Neural cell (in vitro differentiated cells): ENCODE measurements around the gene ACR. TPM values are rescaled to one million over a fixed set of nuclear protein-coding genes. Genes with fewer than 3 reads are reported as not detected.

Experiments used
- H2AFZ ChIP-seq: fragments of 200-600, 300-800 bp; sonication (generic), shearing (Covaris generic); 2 replicates; pipeline ENCODE4 v1.6.0; 2014; ENCODE audit warnings: low read depth, mild to moderate bottlenecking, antibody characterized with exemption, low read length, moderate library complexity
- H3F3A ChIP-seq: fragments of 200-600 bp; shearing (Covaris generic); 2 replicates; pipeline ENCODE4 v1.6.1; 2016; ENCODE audit warnings: mild to moderate bottlenecking, moderate library complexity, mixed read lengths, antibody characterized with exemption, low read length; ENCODE audit not compliant: insufficient read depth, poor library complexity, severe bottlenecking
- H3K27ac ChIP-seq: fragments of 200-600, 300-800 bp; sonication (generic), shearing (Covaris generic); 2 replicates; pipeline ENCODE4 v1.5.1; 2014; ENCODE audit warnings: mild to moderate bottlenecking, low read length, moderate library complexity
- H3K27me3 ChIP-seq: fragments of 300-800, 200-600 bp; sonication (generic), shearing (Covaris generic); 2 replicates; pipeline ENCODE4 v1.6.0; 2014; ENCODE audit warnings: mild to moderate bottlenecking, low read depth, low read length, moderate library complexity; ENCODE audit not compliant: insufficient read depth
- H3K36me3 ChIP-seq: fragments of 300-800, 200-600 bp; sonication (generic), shearing (Covaris generic); 2 replicates; pipeline ENCODE4 v1.5.1; 2014; ENCODE audit warnings: mild to moderate bottlenecking, antibody characterized with exemption, low read length, moderate library complexity; ENCODE audit not compliant: insufficient read depth
- H3K4me2 ChIP-seq: fragments of 300-800, 200-600 bp; sonication (generic), shearing (Covaris generic); 2 replicates; pipeline ENCODE4 v1.6.0; 2014; ENCODE audit warnings: mild to moderate bottlenecking, low read length
- H3K4me3 ChIP-seq: fragments of 300-800, 200-600 bp; sonication (generic), shearing (Covaris generic); 2 replicates; pipeline ENCODE4 v1.5.1; 2014; ENCODE audit warnings: mild to moderate bottlenecking, low read length, moderate library complexity
- H3K79me2 ChIP-seq: fragments of 200-600 bp; shearing (Covaris generic); replicated peaks from 2 replicates; pipeline ENCODE4 v1.6.0; 2014; ENCODE audit warnings: mild to moderate bottlenecking, low read length, moderate library complexity; ENCODE audit not compliant: insufficient read depth
- H3K9ac ChIP-seq: fragments of 300-800, 200-600 bp; sonication (generic), shearing (Covaris generic); 2 replicates; pipeline ENCODE4 v1.6.1; 2016; ENCODE audit warnings: mild to moderate bottlenecking, low read length, mixed read lengths
- H3K9me2 ChIP-seq: fragments of 200-600 bp; shearing (Covaris generic); 2 replicates; pipeline ENCODE4 v1.6.1; 2016; ENCODE audit warnings: mild to moderate bottlenecking, low read length, mixed read lengths; ENCODE audit not compliant: insufficient read depth
- H3K9me3 ChIP-seq: fragments of 200-600, 300-800 bp; sonication (generic), shearing (Covaris generic); 2 replicates; pipeline ENCODE4 v1.6.1; 2016; ENCODE audit warnings: mild to moderate bottlenecking, mixed run types, low read length, moderate library complexity, mixed read lengths
- H4K20me1 ChIP-seq: fragments of 200-600 bp; shearing (Covaris generic); 2 replicates; pipeline ENCODE4 v1.6.1; 2016; ENCODE audit warnings: mild to moderate bottlenecking, mixed run types; ENCODE audit not compliant: insufficient read depth
- EP300 ChIP-seq: fragments of 450-650 bp; conservative IDR thresholded peaks from 2 replicates; pipeline ENCODE4 v1.6.1; 2014; ENCODE audit warnings: antibody characterized with exemption, mild to moderate bottlenecking, moderate library complexity; ENCODE audit not compliant: poor library complexity, severe bottlenecking
- EZH2 ChIP-seq: fragments of 200-600, 300-800 bp; shearing (Covaris generic), sonication (generic); IDR thresholded peaks from 2 replicates; pipeline ENCODE4 v1.6.1; 2014; ENCODE audit warnings: antibody characterized with exemption, low read length, borderline replicate concordance, mild to moderate bottlenecking; ENCODE audit not compliant: insufficient read depth, poor library complexity, severe bottlenecking
- RAD21 ChIP-seq: fragments of 450-650 bp; conservative IDR thresholded peaks from 2 replicates; pipeline ENCODE4 v1.6.1; 2014; ENCODE audit warnings: antibody characterized with exemption, mild to moderate bottlenecking, moderate library complexity
- SMC3 ChIP-seq: fragments of 450-650 bp; conservative IDR thresholded peaks from 2 replicates; pipeline ENCODE4 v1.6.1; 2014; ENCODE audit warnings: antibody characterized with exemption, mild to moderate bottlenecking, moderate library complexity; ENCODE audit not compliant: poor library complexity
- polyA plus RNA-seq: library from polyadenylated mRNA; depleted of rRNA; stranded (reverse); fragments of >200 nt; gene quantifications from 2 replicates; pipeline ENCODE4 v1.2.3, GENCODE V29; 2014
- TF ChIP-seq, protein P1 (sequence below): fragments of 450-650 bp; IDR thresholded peaks from 2 replicates; pipeline ENCODE4 v1.5.1; 2014; ENCODE audit warnings: antibody characterized with exemption, mild to moderate bottlenecking, moderate library complexity; ENCODE audit not compliant: poor library complexity, severe bottlenecking

Gene ACR
- polyA plus RNA-seq, 1 donor from 2014 or later = not detected

DNA sequence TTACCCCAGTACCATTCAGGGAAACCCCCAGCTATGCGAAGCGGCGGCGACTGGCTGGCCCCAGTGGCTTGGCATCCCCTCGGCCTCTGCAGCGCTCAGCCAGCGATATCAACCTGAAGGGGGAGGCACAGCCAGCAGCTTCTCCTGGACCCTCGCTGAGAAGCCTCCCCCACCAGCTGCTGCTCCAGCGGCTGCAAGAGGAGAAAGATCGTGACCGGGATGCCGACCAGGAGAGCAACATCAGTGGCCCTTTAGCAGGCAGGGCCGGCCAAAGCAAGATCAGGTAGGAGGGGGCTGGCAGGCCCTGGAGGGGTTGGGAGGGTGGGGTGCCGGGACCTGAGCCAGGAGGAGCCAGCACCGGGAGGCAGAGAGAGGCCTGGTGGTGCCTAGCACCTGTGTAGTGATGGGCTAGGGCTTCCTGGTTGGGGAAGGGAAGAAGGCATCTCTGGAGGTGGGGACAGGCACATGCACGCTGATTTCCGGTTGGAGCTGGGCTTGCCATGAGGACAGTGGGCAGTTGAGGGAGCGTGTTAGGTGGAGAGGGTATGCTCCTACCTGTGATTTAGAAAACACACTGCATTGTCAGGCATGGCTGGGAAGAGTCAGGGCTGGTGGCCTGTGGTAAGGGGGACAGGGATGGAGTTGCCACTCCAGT is 43.1 kb upstream of the ACR start:
- Histone ChIP-seq H3K4me3 (no peak overlapping the region), H3K9me2 (no peaks in the 10 kb centered on the region), H3K79me2 (no peaks in the 10 kb centered on the region), H3K4me2 (no peak overlapping the region), H3K36me3 (no peaks in the 10 kb centered on the region), H3K9ac (no peak overlapping the region), H3K9me3 (no peaks in the 10 kb centered on the region), H4K20me1 (no peaks in the 10 kb centered on the region), H3F3A (peaks cover 4% of the 10 kb centered on the region), H2AFZ (no peak overlapping the region), H3K27me3 (no peaks in the 10 kb centered on the region), H3K27ac (no peak overlapping the region)
- no peak for TF ChIP-seq EZH2
- TF ChIP-seq RAD21 = no peak

DNA sequence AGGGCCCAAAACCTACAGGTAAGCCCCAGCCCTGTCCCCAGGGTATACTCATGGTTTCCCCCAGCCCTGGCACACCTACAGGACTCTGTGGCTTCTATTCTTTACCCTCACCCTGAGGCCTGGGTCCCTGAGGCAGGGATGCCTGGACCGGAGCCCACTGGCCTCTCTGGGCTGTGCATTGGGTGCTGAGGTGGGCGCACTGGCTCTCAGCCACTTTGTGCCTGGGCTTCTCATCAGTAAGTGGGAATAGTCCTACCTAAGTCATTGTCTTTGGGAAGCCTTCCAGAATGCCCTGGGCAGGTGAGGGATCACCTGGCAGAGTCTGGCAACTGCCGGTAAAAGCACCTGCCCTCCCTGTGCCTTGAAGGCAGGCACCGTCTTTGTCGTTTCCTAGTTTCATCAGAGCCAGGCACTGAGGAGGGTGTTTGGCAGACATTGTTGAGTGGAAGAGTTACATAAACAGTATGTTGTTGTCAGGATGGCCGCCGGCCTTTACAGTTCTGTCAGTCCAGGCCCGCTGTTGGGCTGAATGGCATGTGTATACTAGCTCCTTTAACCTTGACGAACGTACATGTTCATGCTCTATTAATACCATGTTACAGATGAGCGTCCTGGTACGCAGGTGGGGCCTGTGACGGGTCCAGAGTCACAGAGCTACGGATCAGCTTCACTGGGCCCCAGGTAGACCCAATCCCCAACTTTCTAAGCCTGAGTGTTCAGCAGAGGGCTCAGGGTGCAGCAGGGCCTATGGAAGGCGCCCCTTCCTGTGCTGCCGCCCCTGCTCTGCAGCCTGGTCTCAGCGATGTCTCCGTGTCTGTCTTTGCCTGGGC is 42.4 kb upstream of the ACR start:
- H3K4me2 ChIP-seq = no peak overlapping the region
- TF ChIP-seq SMC3 = no peak
- TF ChIP-seq EP300 = no peak
- TF ChIP-seq, protein P1, sequence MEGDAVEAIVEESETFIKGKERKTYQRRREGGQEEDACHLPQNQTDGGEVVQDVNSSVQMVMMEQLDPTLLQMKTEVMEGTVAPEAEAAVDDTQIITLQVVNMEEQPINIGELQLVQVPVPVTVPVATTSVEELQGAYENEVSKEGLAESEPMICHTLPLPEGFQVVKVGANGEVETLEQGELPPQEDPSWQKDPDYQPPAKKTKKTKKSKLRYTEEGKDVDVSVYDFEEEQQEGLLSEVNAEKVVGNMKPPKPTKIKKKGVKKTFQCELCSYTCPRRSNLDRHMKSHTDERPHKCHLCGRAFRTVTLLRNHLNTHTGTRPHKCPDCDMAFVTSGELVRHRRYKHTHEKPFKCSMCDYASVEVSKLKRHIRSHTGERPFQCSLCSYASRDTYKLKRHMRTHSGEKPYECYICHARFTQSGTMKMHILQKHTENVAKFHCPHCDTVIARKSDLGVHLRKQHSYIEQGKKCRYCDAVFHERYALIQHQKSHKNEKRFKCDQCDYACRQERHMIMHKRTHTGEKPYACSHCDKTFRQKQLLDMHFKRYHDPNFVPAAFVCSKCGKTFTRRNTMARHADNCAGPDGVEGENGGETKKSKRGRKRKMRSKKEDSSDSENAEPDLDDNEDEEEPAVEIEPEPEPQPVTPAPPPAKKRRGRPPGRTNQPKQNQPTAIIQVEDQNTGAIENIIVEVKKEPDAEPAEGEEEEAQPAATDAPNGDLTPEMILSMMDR = no peak
- no peaks in the 10 kb centered on the region for H3K9me2 ChIP-seq
- no peaks in the 10 kb centered on the region for H3K36me3 ChIP-seq
- H3K27ac ChIP-seq = no peak overlapping the region
- H3K9ac ChIP-seq = no peak overlapping the region
- no peaks in the 10 kb centered on the region for H3K27me3 ChIP-seq
- no peaks in the 10 kb centered on the region for H3K79me2 ChIP-seq
- no peaks in the 10 kb centered on the region for H3K9me3 ChIP-seq
- H4K20me1 ChIP-seq = no peaks in the 10 kb centered on the region
- peaks cover 4% of the 10 kb centered on the region for H3F3A ChIP-seq
- no peak overlapping the region for H3K4me3 ChIP-seq
- no peak overlapping the region for H2AFZ ChIP-seq

DNA sequence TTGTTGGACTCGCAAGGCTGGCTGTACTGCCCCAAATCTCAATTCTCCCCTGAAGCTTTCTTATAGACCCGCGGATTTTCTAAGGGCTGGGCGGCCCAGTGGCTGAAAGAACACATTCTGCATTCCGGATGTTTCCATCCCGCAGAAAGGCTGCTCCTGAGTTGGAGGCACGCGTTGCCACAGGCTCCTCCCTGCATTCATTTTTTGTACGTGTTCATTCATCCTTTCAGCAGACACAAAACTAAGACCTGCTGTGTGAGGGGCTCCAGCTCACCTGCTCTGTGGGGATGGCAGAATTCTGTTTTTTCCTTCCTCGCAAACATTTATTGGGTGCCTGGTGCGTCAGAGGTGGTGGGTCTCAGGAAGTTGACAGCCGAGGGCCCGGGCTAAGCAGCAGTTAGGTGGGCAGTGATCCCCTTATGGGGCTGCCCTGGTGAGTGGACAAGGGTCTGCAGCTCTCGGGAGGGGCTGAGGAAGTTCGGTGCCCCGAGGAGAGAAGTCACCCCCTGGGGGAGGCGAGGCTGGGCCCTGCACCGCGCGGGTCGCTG is 41.7 kb upstream of the ACR start:
- peaks cover 4% of the 10 kb centered on the region for H3F3A ChIP-seq
- H3K9me3 ChIP-seq = no peaks in the 10 kb centered on the region
- no peak overlapping the region for H3K27ac ChIP-seq
- TF ChIP-seq EP300 (no peak), SMC3 (peak; percentile 39)
- H3K4me2 ChIP-seq = no peak overlapping the region
- no peaks in the 10 kb centered on the region for H4K20me1 ChIP-seq
- no peaks in the 10 kb centered on the region for H3K9me2 ChIP-seq
- H3K9ac ChIP-seq = no peak overlapping the region
- H3K36me3 ChIP-seq = no peaks in the 10 kb centered on the region
- H3K27me3 ChIP-seq = no peaks in the 10 kb centered on the region
- H3K79me2 ChIP-seq = no peaks in the 10 kb centered on the region
- no peak overlapping the region for H3K4me3 ChIP-seq
- H2AFZ ChIP-seq = no peak overlapping the region
